HTERT RPE-1 (cell line): Measurements from ENCODE around the gene SLC8A3.

Source experiments
- in situ Hi-C: fragments of 300-500 bp; cut with MboI; formaldehyde crosslinking; loops from 4 replicates; pipeline ENCODE4 v1.14.3; 2020; ENCODE audit warnings: low sequenced_read_pairs

SLC8A3 gene

GRCh38 chr14:70002589-70003346 is 186.0 kb downstream of the SLC8A3 start:
- in situ Hi-C loops = no loop called here

- in situ Hi-C loops = no loop called here
These were observed 188.2 kb downstream of the SLC8A3 start for GRCh38 chr14:70000601-70001000.

GRCh38 chr14:69999261-69999674 is 189.5 kb downstream of the SLC8A3 start:
- in situ Hi-C loops = no loop called here

- in situ Hi-C loops = no loop called here
These were observed 190.9 kb downstream of the SLC8A3 start for GRCh38 chr14:69997849-69998248.

GRCh38 chr14:69996216-69996615 is 192.5 kb downstream of the SLC8A3 start:
- in situ Hi-C loops = no loop called here
